ENCODE data around the gene PCDH12. TPM values are rescaled to one million over a fixed set of nuclear protein-coding genes. Genes with fewer than 3 reads are reported as not detected.

PCDH12 gene
- 22.0 and 35.0 TPM in 2 replicates for total RNA-seq

DNA sequence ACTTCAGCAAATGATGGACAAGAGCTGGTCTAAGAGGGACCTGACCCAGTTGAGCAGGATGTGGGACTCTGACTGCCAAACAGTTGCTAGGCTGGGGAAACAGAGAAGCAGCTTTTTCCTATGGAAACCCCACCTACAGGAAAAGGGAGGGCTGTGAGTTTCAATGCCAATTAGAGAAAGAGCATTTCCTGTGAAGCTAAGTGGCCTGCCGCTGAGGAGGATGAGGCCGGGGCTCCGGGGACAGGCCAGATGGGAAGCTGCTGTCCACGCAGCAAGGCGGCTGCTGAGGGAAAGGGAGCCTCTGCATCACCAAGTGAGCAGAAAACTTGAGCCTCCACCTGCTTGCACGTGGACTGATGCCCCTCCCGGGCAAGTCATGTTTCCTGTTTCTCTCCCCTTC lies at the start of gene PCDH12:
Gene PCDH12 (minus strand): TSS at position 90 of the 400 bp plus-strand sequence. CDS start 351 bp downstream, outside the sequence.

DNA sequence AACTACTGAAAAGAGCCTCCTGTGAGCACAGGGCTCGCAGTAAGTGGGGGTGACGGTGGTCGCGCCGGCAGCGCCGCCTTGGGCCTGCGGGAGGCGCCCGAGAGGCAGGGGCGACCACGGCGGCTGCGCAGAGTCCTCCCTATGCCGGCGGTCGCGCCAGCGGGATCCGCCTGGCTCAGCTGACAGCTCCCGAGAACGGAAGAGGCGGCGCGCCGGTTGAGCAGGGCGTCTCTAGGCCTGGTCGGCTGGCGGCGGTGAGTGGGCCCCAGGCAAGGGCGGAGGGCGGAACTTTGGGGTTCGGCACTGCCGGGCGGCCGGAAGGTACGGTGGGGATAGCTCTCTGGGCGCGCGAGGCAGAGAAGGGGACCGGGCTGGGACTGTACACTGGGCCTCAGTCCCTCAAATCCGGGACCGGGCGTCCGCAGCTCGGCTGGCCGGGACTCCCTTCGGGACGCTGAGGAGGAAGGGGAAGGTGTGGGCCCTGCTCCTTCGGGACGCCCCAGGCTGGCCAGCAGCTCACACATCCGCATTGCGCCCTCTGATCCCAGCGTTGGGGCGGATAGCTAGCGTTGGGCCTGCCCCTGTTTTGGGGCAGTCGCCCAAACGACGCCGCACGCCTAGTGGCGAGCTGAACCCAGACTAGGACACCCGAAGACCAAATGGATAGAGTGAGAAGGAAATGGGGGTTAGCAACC lies 11.1 kb upstream of the PCDH12 start, which contains the start of gene RNF14:
Gene RNF14 (plus strand): TSS at position 192 of the 695 bp plus-strand sequence. CDS start 4,484 bp downstream, outside the sequence.

DNA sequence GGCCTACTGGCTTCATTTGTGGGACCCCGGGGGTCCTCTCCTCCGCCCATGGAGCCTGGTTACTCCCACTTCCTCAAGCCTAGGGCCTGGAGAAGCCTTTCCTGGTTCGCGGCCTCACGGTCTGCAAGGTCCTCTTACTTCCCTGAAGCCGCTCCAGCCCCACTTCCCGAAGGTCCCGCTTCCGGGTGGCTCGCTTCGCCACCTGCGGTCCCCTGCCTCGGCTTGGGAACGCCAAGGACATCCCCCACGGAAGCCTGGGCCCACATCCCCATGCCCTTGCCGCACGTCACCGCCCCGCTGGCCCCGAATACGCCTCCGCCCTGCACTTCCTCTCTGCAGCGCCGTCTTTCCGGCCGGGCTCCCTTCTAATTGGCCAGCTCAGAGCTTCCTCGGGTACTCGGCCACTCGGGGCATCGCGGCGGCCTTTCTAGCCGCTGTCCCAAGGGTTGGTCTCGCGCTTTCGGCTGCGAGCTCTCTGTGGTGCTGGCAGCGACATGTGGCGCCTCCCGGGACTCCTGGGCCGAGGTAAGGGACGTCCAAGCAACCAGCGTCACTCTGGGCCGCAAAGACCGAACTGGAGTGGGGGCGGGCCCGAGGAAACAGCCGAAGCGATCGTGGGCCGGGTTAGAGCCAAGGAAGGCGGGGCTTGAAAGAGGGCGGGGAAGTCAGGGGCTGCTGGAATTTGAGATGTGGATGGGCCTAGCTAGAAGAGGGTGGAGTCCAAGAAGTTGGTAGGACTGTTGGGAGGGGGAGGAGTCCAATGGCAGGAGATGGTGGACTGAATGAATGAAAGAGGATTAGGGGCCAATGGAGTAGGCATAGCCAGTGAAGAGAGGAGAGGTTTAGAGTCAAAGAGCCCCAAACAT lies 34.3 kb downstream of the PCDH12 start, which contains the start of gene DELE1:
Gene DELE1 (plus strand): TSS at position 424 of the 866 bp plus-strand sequence. CDS start 71 bp downstream, at position 495.

Other genes starting within 250 kb of the PCDH12 start
- 191 and 196 TPM in 2 replicates for gene PCDH1, start 79.8 kb downstream of the PCDH12 start, total RNA-seq
- 33.7 and 65.3 TPM in 2 replicates for gene DELE1, start 34.3 kb downstream of the PCDH12 start, total RNA-seq
- 37.4 and 82.6 TPM in 2 replicates for gene RNF14, start 10.9 kb upstream of the PCDH12 start, total RNA-seq
- gene GNPDA1, start 54.8 kb upstream of the PCDH12 start, total RNA-seq = 22.2 and 41.9 TPM in 2 replicates
- 32.6 and 32.9 TPM in 2 replicates for gene NDFIP1, start 150.6 kb upstream of the PCDH12 start, total RNA-seq